GM18861 (cell line): ENCODE data around the gene ADGRV1.

ENCODE experiments used
- ATAC-seq: cut with Tn5 transposase; IDR thresholded peaks from one replicate; pipeline ENCODE4 v1.9.1; 2021; ENCODE audit not compliant: unreplicated experiment

Gene ADGRV1

DNA sequence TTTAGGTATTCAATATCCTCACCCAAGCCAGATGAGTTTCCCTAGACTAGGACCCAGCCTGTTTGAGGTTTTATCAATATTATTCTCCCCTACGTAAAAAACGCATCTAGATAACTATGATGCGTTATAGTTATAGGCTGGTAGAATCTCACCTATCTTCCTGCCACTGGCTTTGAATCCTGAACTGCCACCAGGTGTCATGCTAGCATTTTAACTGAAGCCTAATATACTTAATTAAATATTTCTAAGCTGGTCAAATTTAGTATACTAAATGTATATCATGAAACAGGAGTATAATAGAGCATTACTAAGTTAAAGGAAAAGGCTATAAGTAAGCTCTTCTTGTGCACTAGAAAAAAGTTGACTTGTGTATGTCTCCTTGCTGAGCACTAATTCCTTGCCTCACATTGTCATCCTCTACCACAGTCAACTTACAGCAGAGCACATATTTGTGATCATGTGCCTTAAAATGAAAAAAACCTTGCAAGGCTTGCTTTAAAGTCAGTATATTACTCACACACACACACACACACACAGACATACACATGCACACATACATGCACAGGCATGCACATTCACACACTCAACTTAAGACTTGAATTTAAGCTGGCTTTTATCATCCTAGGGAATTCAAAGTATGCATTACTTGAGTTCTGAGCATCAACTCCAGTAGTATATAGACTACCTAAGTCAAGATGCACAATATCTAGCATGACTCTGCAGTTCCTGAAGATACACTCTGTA, 303.4 kb downstream of the ADGRV1 start:
- no peak for ATAC-seq

DNA sequence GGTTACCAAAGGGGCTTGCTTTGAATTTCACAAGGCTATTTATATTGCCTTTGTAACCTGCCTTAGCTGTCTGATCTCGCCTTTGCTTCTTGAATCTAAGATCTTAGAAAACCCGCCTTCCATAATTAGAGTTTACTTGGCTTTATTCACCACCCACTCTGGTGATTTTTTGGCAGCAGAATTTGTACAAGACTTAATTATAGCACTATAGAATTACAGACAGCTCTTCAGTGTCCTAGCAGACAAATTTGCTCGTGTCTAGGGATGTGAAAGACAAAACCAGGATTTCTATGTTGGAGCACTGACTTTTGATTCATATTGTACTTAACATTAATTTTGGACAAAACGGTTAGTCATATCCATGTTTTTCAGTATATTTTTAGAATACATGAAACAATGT, 306.6 kb downstream of the ADGRV1 start:
- no peak for ATAC-seq

DNA sequence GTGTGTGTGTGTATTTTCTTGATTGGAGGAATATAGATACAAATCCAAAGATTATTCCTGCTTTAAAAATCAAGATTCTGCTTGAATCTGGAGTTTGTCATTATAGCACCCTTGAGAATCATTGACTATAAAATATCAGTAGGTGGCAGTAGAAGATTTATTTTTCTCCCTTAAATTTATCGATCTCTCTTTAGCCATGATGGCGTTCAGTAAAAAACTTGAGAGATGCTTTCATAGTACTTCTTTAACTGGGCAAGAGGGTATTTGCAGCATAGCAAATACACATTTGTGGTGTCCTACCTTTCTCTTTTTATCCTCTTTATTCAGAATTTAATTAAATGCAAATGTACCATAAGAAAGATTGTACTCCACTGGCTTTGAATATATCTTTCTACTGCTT, 307.7 kb downstream of the ADGRV1 start:
- ATAC-seq = peak; percentile 65

DNA sequence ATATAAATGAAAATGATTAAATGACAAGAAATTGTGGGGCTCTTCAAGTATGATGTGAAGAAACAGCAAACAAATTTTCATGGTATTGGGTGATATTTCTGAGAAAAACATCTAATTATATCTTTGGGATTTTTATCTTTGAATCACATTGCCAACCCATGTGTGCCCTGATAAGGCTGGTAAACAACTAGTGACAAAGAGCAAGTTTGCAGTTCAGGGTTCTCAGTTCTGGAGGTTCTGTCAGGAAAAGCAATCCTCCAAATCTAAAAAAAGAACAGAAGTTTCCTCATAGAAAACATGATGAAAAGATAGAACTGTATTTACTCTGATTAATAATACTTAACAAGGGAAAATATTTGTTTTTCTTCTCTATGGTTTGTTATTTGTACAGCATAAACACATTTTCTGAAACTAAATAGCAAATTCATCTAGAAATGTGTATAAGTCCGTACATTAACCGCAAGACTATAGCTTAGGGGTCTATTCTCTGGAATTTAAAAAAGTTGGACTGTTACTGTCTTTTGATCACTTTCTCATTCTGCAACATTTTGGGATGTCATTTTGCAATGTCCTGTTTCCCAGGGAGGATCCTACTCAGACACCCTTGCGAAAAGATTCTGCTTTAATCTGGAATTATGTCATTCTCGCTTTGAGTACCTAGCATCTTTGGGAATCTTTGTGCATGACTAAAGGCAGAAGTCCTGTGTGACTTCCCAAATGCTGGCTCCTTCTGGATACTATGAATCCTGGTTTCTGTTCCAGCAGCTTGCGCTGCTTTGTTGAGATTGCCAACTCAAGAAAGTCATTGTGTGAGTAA, 308.5 kb downstream of the ADGRV1 start:
- ATAC-seq = no peak

DNA sequence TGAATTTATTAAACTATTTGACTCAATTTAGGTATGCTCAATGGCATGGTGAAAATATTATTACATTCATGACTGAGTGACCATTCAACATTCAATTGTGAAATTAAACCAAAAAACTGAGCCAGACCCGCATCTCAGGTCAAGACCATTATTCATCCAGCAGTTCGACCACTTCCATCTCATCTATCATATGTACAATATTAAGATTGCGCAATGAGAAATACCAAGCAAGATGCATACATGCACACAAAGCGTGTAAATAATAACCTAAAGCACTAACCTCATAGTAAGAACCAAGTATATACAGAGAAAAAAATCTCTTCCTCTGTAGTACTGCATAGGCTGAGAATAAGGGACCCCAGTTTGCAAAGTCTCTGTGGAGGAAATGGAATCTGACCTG, 310.2 kb downstream of the ADGRV1 start:
- no peak for ATAC-seq

DNA sequence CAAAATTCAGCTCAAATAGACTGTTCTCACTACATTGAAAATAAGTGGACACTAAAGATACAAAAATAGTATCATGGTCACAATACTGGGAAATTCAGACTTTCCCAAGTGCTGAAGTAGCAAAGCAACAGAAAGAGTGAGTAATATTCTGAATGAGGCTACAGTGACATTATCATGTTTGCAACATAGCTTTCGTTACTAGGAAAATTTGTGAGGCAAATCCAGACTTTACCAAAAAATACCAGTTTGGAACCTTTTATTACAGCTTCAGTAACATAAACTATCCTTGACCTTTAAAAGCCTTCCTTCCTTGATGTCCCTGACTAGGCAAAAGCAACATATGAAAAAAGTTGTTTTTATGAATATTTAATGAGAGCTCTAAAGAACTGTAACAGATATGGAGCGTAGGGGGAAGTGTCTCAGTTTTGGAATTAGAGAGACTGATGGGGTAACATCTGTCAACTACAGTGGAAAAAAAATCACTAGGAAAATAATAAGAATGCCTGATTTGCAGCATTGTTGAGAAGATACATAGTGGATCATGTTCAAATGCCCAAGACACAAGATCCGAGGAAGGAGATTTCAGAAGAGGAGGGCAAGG, 312.9 kb downstream of the ADGRV1 start:
- no peak for ATAC-seq

DNA sequence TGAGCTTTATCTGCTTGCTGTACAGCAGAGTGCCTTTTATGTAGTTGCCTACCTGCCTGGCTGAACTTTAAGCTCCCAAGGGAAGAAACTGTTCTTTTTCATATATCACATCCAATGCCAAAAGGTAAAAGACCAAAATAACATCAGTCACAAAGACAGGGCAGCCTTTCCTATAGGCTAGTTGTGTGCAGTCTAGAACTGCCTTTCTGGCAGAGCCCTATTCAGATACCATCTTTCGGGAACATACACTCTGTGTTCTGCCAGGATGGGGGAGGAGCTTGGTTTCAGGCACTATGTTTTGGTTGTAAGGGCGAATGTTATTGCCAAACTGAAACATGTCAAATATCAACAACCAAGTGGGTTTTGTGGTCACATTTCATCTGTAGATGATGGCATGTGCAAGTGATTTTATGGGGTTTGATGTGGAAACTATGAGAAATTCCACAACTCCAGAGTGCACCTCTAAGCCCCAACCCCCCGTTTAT, 314.5 kb downstream of the ADGRV1 start:
- ATAC-seq = no peak

DNA sequence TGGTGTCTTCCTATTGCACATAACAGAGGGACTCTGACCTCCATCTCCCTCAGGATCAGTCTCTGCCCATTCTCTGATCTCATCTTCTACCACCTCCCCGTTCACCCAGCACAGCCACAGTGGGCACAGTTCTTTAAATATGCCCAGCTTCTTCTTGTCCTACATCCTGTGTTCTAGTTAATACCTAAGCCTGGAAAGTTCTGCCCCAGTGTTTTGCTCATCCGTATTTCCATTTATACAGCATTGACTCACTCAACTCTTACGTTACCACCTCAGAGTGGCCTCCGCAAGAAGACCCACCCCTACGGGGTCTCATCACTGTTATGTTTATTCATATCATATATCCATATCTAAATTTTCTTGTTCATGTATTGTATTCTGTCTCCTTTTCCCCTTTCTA, 315.5 kb downstream of the ADGRV1 start:
- no peak for ATAC-seq

DNA sequence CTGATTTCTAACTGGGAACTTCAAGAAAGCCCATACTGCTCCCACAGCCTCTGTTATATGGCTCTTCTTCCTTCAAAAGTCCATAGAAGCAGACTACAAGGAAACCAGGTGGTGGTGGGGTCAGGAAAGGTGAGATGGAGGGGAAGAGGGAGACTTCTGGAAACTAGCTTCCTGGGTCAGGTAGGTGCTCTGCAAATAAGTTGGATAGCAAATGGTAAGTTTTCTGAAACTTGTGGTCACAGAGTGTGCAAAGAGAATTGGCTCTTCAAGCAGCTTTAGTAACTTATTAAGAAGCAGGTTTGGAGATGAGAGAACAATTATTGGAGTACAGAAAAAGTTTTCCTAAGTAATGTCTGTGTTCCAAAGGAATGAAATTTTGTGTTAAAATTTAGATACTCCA, 316.9 kb downstream of the ADGRV1 start:
- ATAC-seq = peak; percentile 49

DNA sequence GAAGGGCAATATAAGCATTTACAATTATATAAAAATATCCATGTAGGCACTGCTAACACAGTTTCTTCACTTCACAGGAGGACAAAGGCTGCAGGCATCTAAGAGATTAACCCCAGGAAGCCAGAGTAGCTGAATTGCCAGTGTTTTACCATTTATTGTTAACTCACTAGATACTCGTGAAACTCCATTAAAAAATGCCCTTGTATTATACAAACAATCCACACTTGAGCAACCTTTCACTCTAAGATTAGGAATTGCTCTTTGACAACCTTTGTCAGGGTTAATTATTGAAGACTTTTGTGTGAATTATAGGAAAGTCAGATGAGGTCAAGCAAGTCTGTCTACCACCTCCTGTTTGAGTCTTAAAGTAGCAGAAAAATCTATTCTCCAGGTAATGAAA, 317.8 kb downstream of the ADGRV1 start:
- no peak for ATAC-seq

DNA sequence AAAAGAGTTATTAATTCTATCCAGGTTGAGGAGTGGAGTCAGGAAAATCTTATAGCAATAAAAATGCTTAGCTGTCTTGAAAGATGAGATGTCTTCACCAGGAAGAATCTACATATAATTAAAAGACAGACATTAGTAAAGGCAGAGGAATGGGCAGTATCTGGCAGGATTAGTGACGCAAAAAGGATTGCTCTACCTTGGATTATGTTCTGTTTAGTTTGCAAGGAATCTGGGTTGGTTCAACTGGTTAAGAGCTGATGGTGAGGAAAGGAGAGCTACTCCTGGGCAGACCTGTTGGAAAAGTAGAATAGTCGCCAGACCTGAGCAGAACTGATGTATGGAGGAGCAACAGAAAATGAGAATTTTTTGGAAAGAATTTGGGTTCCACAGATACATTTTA, 318.5 kb downstream of the ADGRV1 start:
- no peak for ATAC-seq

DNA sequence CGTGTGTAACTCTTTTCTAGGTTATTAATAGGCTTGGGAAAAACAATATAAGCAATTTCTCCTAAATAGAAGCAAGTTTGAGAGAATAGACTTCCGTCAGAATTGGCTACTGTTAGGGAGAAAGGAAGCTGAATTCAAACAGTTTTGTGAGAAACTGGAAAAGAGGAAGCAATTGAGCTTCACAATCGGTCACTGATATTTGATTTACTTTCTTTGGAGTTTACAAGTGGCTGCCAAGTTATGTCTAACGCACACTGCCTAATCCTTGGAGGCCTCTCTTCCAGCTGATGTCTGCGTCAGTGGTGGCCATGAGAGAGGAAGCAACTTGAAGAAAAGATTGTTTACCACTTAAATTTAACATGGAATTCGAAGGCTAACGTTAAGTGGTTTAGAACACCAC, 319.5 kb downstream of the ADGRV1 start:
- no peak for ATAC-seq

DNA sequence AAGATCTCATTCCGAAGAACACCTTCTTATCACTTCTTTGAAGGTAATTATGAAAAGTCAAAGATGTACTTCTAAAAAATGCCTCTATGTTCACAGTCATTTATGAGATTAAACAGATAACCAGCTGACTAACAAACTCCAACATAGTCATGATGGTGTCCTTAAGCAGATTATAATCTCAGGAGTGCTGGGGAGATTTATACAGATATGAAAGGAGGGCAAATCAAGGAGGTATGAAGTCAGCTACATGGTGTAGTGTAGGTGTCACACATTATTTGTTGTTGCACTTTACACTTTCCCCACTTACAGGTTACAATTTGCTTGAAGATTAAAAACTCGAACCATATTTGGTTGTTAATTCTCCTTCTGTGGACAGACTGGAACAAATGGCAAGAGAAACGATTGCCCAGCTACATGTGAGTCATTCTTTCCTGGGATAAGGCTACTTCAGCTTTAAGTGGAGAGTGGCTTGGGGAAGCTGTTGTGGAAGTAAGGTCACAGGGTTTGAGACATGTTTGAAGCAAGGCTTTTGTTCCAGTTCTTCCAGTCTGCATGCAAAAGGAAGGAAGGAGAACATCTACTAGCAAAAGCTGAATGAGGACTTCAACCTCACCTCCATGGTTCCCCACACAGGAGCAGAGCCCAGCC, 320.1 kb downstream of the ADGRV1 start:
- ATAC-seq = no peak

DNA sequence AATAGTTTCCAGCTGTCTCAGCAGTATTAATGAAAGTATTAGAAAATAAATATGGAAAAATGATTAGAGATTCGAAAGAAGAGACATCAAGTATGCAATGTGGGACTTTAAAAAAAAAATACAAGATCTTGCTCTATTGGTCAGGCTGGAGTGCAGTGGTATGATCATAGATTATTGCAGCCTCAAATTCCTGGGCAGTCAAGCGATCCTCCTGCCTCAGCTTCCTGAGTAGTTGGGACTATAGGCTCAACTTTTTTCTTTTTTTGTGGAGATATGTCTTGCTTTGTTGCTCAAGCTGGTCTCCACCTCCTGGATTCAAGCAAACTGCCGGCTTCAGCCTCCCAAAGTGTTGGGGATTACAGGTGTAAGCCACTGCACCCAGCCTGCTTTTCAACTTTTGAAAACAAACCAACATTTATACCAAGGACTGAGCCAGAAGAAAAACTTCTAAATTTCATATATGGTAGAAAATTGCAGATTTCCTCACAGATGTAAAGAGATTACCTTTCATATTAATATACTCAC, 323.1 kb downstream of the ADGRV1 start:
- ATAC-seq = no peak

DNA sequence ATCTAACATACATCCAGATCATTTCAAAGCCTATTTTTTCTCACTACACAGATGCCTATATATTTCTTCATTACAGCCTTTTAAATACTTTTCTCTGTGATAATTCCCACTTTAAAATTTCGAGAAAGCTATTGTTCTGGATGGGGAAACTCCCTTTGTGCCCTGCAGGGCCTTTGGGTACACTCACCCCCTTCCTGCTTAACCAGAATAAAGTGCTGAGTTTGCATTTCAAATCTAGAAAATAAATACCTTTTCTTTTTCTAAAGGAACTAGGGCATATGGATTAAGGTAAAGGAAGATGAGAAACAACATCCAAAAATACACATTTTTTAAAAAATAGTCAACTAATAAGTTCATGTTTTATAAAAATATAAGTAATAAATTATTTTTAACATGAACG, 323.9 kb downstream of the ADGRV1 start:
- no peak for ATAC-seq

DNA sequence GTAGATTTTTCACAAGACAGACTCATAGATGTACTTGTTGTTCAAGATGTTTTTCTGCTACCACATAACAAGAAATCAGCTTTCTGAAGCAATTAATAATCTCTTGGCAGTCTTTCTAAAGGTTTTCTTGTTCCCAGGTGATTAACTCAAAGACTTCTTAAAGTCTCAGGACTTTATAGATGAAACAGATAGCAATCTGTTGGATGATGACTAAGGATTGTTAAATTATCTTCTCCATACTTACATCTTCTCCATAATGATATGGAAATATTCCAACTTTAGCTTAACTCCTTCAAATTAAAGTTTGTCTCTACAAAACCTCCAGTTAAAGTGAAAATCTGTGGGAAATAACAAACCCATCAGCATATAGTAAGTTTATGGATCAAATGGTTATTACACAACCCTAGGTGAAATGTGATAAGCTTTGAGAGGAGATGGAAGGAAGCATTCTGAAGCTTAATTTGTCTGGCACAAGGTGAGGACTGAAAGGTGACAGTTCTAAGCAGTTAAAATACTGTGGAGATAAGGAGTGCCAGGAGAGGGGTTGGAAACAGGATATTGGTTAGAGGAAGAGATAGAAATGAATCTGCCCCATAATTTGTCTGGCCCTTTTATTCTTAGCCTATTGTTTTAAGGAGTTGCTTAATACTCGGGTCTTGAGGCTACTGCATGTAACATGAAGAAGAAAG, 326.7 kb downstream of the ADGRV1 start:
- ATAC-seq = no peak

DNA sequence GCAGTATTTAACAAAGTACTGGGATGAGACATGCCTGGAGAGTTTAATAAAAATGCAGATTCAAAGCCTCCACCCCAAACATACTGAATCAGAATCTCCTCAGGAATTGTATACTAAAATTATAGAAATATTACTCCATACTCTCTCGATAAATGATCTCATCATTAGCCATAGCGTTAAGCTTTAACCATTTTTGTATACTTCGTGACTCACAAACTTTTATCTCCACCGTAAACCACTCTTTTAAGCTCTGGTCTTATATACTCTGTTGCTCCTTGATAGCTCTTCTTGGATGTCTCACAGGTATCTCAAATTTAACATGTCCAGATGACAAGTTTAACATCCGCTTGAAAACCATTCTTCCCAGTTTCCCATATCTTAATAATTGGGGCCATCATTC, 327.8 kb downstream of the ADGRV1 start:
- ATAC-seq = no peak

DNA sequence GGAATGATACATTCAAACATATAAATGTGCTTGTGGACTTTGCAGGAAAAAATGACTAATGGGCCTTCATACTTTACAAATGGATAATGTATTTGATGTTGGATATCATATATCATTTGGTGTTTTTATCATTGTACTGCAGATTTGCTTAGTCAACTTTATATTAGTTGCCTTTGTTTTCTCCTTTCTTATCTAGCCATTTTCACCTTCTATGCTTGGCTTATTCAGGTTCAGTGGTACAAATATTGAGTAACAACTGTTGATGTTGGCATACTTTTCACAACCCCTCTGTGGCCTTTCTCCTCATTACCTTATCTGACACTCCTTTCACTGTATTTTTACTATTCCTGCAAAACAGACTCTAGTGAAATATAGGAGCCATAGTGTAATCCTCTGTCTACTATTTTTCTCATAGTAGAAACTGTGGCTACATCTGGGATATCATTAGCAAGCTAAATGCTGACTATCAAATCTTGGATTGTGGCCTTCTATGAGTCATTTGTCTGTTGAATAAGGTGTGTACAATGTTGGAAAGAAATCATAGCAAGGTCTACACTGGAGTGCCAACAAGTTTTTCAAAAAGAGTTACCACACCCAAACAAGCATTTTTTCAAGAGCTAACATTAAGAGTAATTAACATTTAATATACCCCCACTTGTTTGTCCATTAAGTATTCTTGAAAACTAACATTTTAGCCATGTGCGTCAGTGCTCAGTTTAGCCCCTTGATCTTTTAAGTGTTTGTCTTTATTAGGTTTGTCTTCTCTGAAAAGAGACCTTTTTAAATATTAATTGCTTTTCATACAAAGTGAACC, 330.1 kb downstream of the ADGRV1 start:
- ATAC-seq = no peak

DNA sequence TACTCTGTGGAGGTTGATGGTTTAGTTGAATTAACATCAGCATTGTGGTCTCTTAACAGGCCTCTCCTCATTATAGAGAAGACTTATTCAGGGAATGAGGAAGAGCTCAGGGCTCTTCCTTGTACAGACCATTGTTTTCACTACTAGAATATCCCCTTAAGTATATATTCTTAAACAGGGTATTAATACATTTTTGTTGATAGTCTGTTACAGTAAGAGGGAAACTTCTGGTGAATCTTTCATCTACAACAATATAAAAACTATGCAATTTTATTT, 330.7 kb downstream of the ADGRV1 start:
- ATAC-seq = no peak

DNA sequence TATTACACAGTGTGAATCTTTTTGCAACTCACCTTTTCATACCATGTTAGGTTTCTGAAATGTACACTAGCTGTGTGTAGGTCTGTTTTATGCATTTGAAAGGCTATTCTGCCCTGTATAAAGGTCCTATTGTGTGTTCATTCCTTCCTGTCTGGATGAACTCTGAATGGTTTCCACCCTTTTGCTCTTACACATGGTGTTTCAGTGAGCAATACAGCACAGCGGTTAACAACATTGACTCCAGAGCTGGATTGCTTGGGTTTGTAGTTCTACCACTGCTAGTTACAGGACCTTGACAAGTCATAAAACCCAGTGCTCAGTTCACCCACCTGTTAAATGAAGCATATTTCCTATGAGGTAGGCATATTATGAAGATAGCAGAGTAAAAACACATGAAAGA, 331.6 kb downstream of the ADGRV1 start:
- no peak for ATAC-seq
